GM21528 (cell line): ENCODE results near the gene PDXP.
A peak's percentile ranks its signal among the peaks of the same experiment; 100 is the strongest.
"Not testable (repeated sequence)": the region's sequence is repeated elsewhere in the genome, so short reads cannot be mapped to it uniquely, and the experiment has no call there.

ENCODE experiments used
- ATAC-seq: cut with Tn5 transposase; IDR thresholded peaks from one replicate; pipeline ENCODE4 v1.9.1; 2021; ENCODE audit warnings: mild to moderate bottlenecking, moderate library complexity; ENCODE audit not compliant: unreplicated experiment, low FRiP score

PDXP gene

GRCh38 chr22:37692627-37693285 lies 34.2 kb downstream of the PDXP start:
- no peak for ATAC-seq

- not testable (repeated sequence) for ATAC-seq
Observed at GRCh38 chr22:37694131-37694530, 35.6 kb downstream of the PDXP start.

- ATAC-seq, result not testable (repeated sequence)
Observed at GRCh38 chr22:37696260-37696656, 37.7 kb downstream of the PDXP start.

- ATAC-seq, result peak; percentile 71
Observed at GRCh38 chr22:37696657-37697537, 38.4 kb downstream of the PDXP start, which contains the start of gene TRIOBP. TRIOBP (plus strand) TSS chr22:37697048; CDS start chr22:37701366, 4,318 bp downstream.

GRCh38 chr22:37697538-37697835 lies 39.0 kb downstream of the PDXP start:
- no peak for ATAC-seq

GRCh38 chr22:37701141-37701786 lies 42.7 kb downstream of the PDXP start:
- ATAC-seq, result no peak

GRCh38 chr22:37703906-37704305 lies 45.4 kb downstream of the PDXP start:
- ATAC-seq, result no peak

GRCh38 chr22:37704645-37705044 lies 46.1 kb downstream of the PDXP start:
- no peak for ATAC-seq

GRCh38 chr22:37705205-37705604 lies 46.7 kb downstream of the PDXP start:
- no peak for ATAC-seq

- no peak for ATAC-seq
Observed at GRCh38 chr22:37708580-37709444, 50.3 kb downstream of the PDXP start.

- ATAC-seq, result no peak
Observed at GRCh38 chr22:37709445-37709765, 50.9 kb downstream of the PDXP start.

- no peak for ATAC-seq
Observed at GRCh38 chr22:37710675-37711074, 52.2 kb downstream of the PDXP start.

- ATAC-seq, result no peak
Observed at GRCh38 chr22:37711490-37711889, 53.0 kb downstream of the PDXP start.

- ATAC-seq, result no peak
Observed at GRCh38 chr22:37713761-37714160, 55.2 kb downstream of the PDXP start.

- no peak for ATAC-seq
Observed at GRCh38 chr22:37714634-37715033, 56.1 kb downstream of the PDXP start.

GRCh38 chr22:37715760-37716159 lies 57.2 kb downstream of the PDXP start:
- no peak for ATAC-seq
